ENCODE results near the gene CAMSAP2. TPM values are rescaled to one million over a fixed set of nuclear protein-coding genes. Genes with fewer than 3 reads are reported as not detected.

Gene CAMSAP2
- total RNA-seq, 1 experiment from 2014 or later: 35.1 TPM

DNA sequence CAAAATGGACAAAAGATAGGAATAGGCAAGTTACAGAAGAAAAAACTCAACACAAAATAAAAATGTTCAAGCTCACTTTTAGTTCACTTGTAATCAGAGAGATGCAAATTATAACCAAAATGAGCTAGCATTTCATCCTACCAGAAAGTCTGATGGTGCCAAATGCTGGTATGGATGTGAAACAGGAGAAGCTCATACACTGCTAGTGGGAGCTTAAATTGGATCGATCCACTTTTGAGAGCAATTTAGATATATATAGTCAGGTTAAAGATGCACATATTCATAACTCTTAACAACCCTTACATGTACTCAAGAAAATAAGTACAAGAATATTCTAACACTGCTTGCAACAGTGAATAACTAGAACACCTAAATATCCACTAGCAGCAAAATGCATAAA lies 18.5 kb upstream of the CAMSAP2 start:
- Histone ChIP-seq H3K4me3 (no peak overlapping the region), H3K4me1 (replicated peaks) (no peaks in the 10 kb centered on the region), H3K27me3 (replicated peaks) (no peaks in the 10 kb centered on the region), H3K27ac (no peak overlapping the region), H3K36me3 (no peaks in the 10 kb centered on the region), H3K9me3 (replicated peaks) (no peaks in the 10 kb centered on the region)
- no peak for DNase-seq (ENCODE audit: low read depth in 1 of 2, low spot score in 2 of 2)

DNA sequence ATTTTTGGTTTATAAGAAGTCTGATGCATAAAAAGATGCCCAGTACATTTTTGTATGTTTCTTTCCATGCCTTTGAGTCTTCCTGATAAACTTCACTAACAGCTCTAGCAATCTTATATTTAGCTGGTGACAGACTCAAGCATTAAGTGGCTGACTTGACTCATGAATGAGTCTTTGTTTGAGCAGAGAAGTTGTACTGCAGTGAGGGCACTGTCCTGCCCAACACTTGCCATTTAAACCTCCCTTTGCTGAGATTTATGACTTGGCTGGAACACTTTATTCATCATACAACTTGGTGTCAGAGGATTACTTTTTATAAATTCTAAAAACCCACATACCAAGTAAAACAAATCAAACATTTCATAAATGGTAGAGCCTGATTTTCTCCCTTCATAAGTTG lies 14.6 kb upstream of the CAMSAP2 start:
- H3K36me3 ChIP-seq: no peaks in the 10 kb centered on the region
- no peak for DNase-seq (ENCODE audit: low read depth in 1 of 2, low spot score in 2 of 2)
- no peaks in the 10 kb centered on the region for H3K9me3 ChIP-seq (replicated peaks)
- H3K4me1 ChIP-seq (replicated peaks): no peaks in the 10 kb centered on the region
- no peaks in the 10 kb centered on the region for H3K27me3 ChIP-seq (replicated peaks)
- no peak overlapping the region for H3K4me3 ChIP-seq
- no peak overlapping the region for H3K27ac ChIP-seq

DNA sequence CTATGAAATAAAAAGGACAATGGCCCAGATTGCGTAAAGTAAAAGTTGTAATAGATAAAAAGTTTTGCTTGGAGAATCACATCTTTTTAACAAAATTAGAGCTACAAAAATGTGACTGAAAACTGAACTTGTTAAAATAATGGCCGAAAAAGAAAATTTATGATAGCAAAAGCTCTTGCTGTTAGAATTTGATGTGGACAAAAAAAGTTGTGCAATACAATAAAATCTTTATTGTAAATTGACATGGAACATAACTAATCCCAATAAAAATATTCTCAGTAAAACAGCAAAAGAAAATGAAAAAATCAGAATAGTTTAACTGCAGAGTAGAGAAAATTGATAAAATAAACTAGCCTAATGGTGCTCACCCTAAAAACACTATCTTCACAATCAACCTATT lies 11.4 kb upstream of the CAMSAP2 start:
- Histone ChIP-seq H3K27me3 (replicated peaks) (no peaks in the 10 kb centered on the region), H3K4me3 (no peak overlapping the region), H3K27ac (no peak overlapping the region), H3K36me3 (no peaks in the 10 kb centered on the region), H3K9me3 (replicated peaks) (no peaks in the 10 kb centered on the region), H3K4me1 (replicated peaks) (no peaks in the 10 kb centered on the region)
- DNase-seq (ENCODE audit: low read depth in 1 of 2, low spot score in 2 of 2): no peak

DNA sequence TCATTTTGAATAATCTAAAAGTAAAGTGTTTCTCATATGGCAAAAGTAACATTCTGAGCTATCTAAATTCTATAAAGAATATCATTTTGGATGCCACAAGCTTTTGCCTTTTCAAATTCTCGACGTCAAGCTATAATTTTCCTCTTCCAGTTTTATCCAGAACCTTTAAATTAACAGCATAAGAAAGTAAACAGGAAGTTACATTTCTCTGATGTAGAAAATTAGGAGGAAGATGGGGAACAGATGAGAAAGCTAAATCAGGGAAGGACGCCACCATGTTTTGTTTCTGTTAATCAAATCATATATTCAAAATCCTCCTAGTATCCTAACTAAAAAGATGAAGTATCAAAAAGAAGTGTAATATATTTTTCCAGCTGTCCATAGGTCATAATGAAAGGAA lies 8.8 kb upstream of the CAMSAP2 start:
- H3K27me3 ChIP-seq (replicated peaks): no peaks in the 10 kb centered on the region
- H3K4me3 ChIP-seq: no peak overlapping the region
- H3K36me3 ChIP-seq: no peaks in the 10 kb centered on the region
- DNase-seq (ENCODE audit: low read depth in 1 of 2, low spot score in 2 of 2): no peak
- no peaks in the 10 kb centered on the region for H3K9me3 ChIP-seq (replicated peaks)
- H3K4me1 ChIP-seq (replicated peaks): no peaks in the 10 kb centered on the region
- H3K27ac ChIP-seq: no peak overlapping the region

DNA sequence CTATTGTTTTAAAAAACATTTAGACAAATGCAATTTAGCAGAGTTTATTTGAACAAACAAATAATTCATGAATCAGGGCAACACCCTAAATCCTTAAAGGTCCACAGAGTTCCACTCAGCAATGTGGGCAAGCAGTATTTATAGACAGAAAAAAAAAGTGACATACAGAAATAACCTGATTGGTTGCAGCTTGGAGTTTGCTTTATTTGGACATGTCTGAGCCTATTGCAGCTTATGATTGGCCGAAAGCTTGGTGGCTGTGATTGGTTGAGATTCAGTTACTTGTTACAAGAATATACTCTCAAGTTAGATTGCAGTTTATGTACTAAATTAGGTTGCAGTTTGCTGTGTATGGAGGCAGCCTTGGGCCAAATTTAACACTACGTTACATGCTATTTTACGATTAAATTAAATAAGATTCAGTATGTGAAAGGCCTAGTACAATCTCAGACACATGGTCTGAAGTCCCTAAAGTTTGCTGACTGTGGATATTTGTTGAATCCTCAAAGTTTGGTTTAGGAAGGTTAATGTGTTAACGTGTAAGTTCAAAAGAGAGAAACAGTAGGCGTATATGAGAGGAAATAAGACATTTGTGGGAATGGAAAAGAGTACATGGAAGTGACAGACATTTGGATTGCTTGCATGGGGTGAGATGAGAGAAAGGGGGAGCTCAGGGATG lies 6.9 kb upstream of the CAMSAP2 start:
- Histone ChIP-seq H3K27me3 (replicated peaks) (no peaks in the 10 kb centered on the region), H3K9me3 (replicated peaks) (no peaks in the 10 kb centered on the region), H3K36me3 (no peaks in the 10 kb centered on the region), H3K4me3 (no peak overlapping the region), H3K27ac (no peak overlapping the region), H3K4me1 (replicated peaks) (no peaks in the 10 kb centered on the region)
- DNase-seq (ENCODE audit: low read depth in 1 of 2, low spot score in 2 of 2): no peak

DNA sequence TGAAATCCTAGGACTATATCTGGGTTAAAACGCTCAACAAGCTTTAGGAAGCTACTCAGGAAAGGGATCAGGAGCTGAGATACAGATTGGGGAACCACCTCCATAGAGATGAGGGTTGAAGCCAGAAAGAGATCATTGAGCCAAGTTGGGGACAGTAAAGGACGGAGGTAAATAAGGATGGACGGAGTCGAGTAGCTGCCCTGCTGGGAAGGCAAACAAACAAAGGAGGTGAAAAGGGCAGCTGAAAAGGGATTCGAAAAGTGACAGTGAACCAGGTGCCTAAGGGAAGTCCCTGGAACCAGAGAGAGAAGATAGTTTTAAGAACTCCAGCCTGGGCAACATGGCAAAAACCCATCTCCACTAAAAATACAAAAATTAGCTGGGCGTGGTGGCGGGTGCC lies 6.3 kb upstream of the CAMSAP2 start:
- DNase-seq (ENCODE audit: low read depth in 1 of 2, low spot score in 2 of 2): no peak
- no peaks in the 10 kb centered on the region for H3K9me3 ChIP-seq (replicated peaks)
- no peaks in the 10 kb centered on the region for H3K36me3 ChIP-seq
- no peaks in the 10 kb centered on the region for H3K27me3 ChIP-seq (replicated peaks)
- no peaks in the 10 kb centered on the region for H3K4me1 ChIP-seq (replicated peaks)
- no peak overlapping the region for H3K27ac ChIP-seq
- no peak overlapping the region for H3K4me3 ChIP-seq

DNA sequence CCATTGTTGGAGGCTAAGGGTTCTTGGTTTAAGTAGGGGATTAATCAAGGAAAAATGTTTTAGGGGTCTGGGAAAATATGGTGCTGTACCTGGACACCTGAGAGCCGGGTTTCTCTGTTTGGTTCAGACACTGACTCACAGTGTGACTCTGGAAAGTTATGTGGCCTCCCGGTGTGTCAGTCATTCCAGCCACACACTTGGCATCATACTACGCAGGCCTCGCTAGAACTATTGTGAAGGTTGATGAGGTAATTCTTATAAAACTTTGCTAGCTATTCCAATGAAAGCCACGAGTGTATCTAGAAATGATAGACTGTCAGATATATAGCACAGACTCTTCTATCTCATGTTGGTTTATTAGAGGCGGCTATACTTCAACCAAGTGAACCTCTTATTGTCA lies 4.8 kb upstream of the CAMSAP2 start:
- DNase-seq (ENCODE audit: low read depth in 1 of 2, low spot score in 2 of 2): no peak
- no peak overlapping the region for H3K4me3 ChIP-seq
- no peaks in the 10 kb centered on the region for H3K27me3 ChIP-seq (replicated peaks)
- H3K4me1 ChIP-seq (replicated peaks): peaks cover 7% of the 10 kb centered on the region
- no peaks in the 10 kb centered on the region for H3K9me3 ChIP-seq (replicated peaks)
- no peak overlapping the region for H3K27ac ChIP-seq
- H3K36me3 ChIP-seq: peaks cover 1% of the 10 kb centered on the region

DNA sequence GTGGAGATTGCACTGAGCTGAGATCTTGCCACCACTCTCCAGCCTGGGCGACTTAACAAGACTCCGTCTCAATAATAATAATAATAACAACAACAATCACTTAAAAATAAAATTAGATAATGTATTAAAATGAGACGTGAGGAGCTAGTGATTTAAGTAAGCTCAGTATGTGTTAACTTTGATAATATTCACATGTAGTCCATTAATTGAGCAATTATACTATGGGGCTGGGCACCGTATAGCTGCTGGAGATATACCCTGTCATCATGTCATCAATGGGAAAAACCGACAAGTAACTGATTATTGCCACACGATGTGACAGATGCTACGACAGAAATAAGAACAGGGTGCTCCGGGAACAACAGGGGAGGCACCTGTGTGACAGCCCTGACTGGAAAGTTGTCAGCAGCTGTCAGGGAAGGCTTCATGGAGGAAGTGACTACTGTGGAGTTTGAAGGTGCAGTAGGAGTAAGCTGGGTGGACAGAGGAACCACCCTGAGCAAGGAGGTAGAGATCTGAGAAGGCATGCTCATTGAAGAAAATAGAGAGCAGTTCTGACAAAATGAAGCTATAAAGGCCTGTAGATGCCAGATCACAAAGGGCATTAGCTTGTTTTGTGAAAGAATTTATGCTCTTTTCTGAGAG lies 924 bp upstream of the CAMSAP2 start:
- Histone ChIP-seq H3K4me3 (peak overlapping the region; percentile 97; the same call in 1 of the 2 replicates), H3K27ac (peak overlapping the region; percentile 22; the same call in 1 of the 2 replicates)

DNA sequence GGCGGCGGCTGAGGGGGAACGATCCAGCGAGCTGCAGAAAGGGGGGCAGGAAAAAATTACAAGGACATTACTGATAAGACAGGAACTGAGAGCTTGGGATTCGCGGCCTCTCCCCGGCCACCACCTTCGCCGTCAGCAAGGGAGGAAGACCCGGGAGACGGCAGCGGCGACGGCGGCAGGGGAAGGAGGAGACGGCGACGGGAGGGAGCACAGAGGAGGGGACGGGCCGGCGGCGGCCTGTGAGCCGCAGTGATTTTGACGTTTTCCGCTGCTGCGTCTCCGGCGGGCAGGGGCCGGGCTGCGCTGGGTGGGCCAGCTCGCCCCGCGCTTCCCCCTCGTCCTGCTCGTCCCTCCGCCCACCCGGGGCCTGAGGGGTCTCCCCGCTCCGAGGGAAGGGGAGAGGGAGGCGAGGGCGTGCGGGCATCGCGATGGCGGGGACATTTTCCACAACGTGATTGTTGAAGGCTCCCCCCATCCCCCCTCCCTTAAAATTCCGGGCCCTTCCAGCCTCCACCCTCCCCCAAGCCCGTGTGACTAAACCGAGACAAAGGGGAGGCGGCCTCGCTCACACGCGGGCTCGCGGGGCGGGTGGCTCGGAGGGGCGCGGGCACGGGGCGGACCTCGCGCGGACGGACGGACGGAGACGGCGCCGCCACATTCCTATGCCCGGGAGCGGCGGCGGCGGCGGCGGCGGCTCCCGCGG lies 407 bp downstream of the CAMSAP2 start:
- Histone ChIP-seq H3K9me3 (replicated peaks) (no peaks in the 10 kb centered on the region), H3K27ac (peak overlapping the region; percentile 99), H3K4me1 (replicated peaks) (peaks cover 16% of the 10 kb centered on the region), H3K4me3 (peak overlapping the region; percentile 97), H3K27me3 (replicated peaks) (no peaks in the 10 kb centered on the region), H3K36me3 (peaks cover 26% of the 10 kb centered on the region)
- peak; percentile 89 to 96 for DNase-seq (ENCODE audit: low read depth in 1 of 2, low spot score in 2 of 2)

More for the DNA sequence above, 924 bp upstream of the CAMSAP2 start:
- H3K27me3 ChIP-seq (replicated peaks): no peaks in the 10 kb centered on the region
- H3K36me3 ChIP-seq: peaks cover 22% of the 10 kb centered on the region
- no peaks in the 10 kb centered on the region for H3K9me3 ChIP-seq (replicated peaks)
- H3K4me1 ChIP-seq (replicated peaks): peaks cover 16% of the 10 kb centered on the region
- DNase-seq (ENCODE audit: low read depth in 1 of 2, low spot score in 2 of 2): no peak

DNA sequence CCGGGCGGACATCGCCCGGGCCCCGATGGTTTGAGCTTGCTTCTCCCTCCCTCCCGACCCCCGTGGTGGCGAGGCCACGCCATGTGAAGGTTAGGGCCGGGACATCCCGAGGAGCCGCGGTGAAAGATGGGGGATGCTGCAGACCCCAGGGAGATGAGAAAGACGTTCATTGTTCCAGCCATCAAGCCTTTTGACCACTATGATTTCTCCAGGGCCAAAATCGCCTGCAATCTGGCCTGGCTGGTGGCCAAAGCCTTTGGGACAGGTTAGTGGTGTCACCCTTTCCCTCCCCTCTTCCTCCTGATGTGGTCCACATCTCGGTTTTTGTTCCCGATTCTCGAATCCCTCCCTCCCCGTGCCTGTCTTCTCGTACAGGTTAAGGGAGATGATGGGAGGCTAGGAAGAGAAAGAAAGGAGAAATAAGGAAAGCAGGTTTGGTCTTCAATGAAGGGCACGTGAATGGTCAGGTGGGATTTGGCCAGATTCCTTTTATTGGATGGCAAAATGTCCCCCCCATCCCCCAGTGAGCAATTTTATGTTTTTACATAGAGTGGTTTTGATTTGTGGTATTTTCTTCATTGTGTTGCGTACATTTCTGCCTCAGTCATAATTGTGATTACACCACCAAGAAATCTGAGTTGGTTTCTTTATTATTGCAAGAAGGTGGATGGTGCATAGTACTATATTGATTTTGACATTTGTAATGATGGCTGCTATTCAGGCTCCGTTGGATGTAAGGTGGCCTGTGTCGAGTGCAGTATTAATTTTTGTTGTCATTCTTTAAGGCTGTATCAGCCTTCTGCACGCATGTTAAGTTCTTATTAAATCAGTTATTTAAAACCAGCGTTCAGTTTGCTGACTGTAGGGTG lies 1.2 kb downstream of the CAMSAP2 start:
- peak overlapping the region; percentile 99 for H3K27ac ChIP-seq
- peak overlapping the region; percentile 97 for H3K4me3 ChIP-seq
- H3K9me3 ChIP-seq (replicated peaks): no peaks in the 10 kb centered on the region
- H3K4me1 ChIP-seq (replicated peaks): peaks cover 16% of the 10 kb centered on the region
- peaks cover 31% of the 10 kb centered on the region for H3K36me3 ChIP-seq
- DNase-seq (ENCODE audit: low read depth in 1 of 2, low spot score in 2 of 2): peak; percentile 45 to 47
- no peaks in the 10 kb centered on the region for H3K27me3 ChIP-seq (replicated peaks)

DNA sequence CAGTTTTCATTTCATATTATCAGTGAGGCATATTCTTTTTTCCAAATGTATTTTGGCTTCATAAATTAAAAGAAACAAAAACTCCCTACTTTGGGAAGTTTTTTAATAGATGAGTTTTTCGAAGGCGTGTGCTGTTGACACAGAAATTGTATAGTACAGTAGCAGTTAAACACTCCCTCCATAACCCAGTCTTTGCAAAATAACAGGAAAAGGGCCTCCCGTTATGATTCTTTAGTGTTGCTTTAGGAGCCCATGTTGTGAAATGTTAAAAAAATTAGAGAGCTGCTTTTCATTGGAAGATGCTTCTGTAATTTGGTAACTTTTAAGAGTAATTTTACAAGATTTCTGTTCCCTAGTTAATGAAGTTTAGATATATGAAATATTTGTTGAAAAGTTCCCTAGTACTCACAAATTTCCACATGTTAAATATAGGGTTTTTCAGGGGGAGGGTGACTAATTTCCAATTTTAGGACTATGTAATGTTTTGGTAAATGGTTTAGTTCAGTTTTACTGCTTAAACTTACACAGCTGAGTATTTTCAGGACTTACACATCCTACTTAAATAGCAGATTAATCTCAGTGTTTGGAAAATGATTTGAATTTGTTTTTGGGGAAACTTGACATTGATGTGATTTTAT lies 2.0 kb downstream of the CAMSAP2 start:
- peaks cover 31% of the 10 kb centered on the region for H3K36me3 ChIP-seq
- H3K4me3 ChIP-seq: peak overlapping the region; percentile 97
- peaks cover 16% of the 10 kb centered on the region for H3K4me1 ChIP-seq (replicated peaks)
- DNase-seq (ENCODE audit: low read depth in 1 of 2, low spot score in 2 of 2): peak in 1 of 2 experiments; percentile 19
- H3K27me3 ChIP-seq (replicated peaks): no peaks in the 10 kb centered on the region
- H3K27ac ChIP-seq: no peak overlapping the region
- H3K9me3 ChIP-seq (replicated peaks): no peaks in the 10 kb centered on the region

DNA sequence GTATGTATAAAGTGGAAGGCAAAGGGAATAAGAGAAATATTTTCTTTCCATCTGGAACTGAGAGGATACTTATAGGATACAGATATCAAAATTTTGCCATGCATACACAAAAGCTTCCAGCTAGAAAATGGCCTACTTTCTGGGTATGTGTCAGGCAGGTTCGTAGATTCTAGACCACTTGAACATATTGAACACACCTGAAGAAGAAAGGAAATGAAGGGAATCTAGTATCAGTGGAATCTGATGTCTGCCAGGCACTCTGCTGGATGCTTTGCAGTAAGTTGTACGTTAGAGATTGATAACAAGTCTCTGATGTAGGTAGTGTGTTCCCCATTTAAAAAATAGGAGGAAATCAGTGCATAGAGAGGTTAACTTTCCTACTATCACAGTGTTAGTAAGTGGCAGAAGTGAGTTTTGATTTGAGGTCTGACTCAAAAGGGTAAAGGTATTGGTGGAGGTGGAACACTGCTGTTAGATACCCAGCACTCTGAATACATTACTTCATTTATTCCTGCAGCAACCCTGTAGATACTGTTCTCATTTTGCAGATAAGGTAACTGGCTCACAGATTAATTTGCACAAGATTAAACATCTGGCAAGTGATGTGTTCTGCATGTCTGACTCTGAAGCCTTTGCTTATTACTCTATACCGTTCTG lies 3.0 kb downstream of the CAMSAP2 start:
- Histone ChIP-seq H3K4me1 (replicated peaks) (peaks cover 16% of the 10 kb centered on the region), H3K36me3 (peaks cover 35% of the 10 kb centered on the region), H3K27me3 (replicated peaks) (no peaks in the 10 kb centered on the region), H3K9me3 (replicated peaks) (no peaks in the 10 kb centered on the region), H3K4me3 (peak overlapping the region; percentile 97), H3K27ac (no peak overlapping the region)
- DNase-seq (ENCODE audit: low read depth in 1 of 2, low spot score in 2 of 2): no peak

DNA sequence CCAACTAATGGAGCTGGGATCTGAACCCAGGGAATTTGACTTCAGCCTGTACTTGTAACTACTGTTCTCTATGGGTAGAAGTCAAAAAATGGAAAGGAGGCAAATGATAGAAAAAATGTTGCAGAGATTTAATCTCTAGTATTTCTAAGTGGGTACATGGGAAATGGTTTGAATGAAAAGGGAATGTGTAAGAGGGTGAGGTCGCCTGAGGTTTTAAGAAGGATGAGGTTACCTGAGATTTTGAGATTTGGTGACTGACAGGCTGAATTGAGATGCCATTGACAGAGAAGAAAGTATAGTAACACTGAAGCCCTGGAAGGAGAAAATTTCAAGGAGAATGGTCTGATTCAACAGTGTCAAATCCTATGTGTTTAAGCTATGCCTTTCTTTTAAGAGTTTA lies 5.5 kb downstream of the CAMSAP2 start:
- H3K4me1 ChIP-seq (replicated peaks): peaks cover 9% of the 10 kb centered on the region
- no peaks in the 10 kb centered on the region for H3K27me3 ChIP-seq (replicated peaks)
- no peaks in the 10 kb centered on the region for H3K9me3 ChIP-seq (replicated peaks)
- H3K27ac ChIP-seq: no peak overlapping the region
- peaks cover 45% of the 10 kb centered on the region for H3K36me3 ChIP-seq
- DNase-seq (ENCODE audit: low read depth in 1 of 2, low spot score in 2 of 2): no peak
- H3K4me3 ChIP-seq: no peak overlapping the region
